Fibroblast of skin of right biceps (primary cell): ENCODE data around the gene ABHD4.
"Not testable (repeated sequence)": the region's sequence is repeated elsewhere in the genome, so short reads cannot be mapped to it uniquely, and the experiment has no call there.

Source experiments
- DNase-seq: peaks from one replicate; pipeline ENCODE4 v3.0.0-alpha.2; 2013

Gene ABHD4

GRCh38 chr14:22593189-22593588 lies 4.9 kb upstream of the ABHD4 start:
- DNase-seq, result no peak

- no peak for DNase-seq
These were observed 4.5 kb upstream of the ABHD4 start for GRCh38 chr14:22593601-22594000.

- DNase-seq, result no peak
These were observed 3.9 kb upstream of the ABHD4 start for GRCh38 chr14:22594156-22594716.

GRCh38 chr14:22596354-22596879 lies 1.7 kb upstream of the ABHD4 start:
- DNase-seq, result no peak

GRCh38 chr14:22597265-22597664 lies 835 bp upstream of the ABHD4 start:
- DNase-seq, result no peak

GRCh38 chr14:22597771-22598098 lies 365 bp upstream of the ABHD4 start:
- DNase-seq, result no peak

GRCh38 chr14:22598896-22599244 lies 770 bp downstream of the ABHD4 start:
- DNase-seq, result peak; percentile 56

- DNase-seq, result no peak
These were observed 1.2 kb downstream of the ABHD4 start for GRCh38 chr14:22599349-22599748.

GRCh38 chr14:22600027-22600426 lies 1.9 kb downstream of the ABHD4 start:
- no peak for DNase-seq

- no peak for DNase-seq
These were observed 3.4 kb downstream of the ABHD4 start for GRCh38 chr14:22601456-22601855.

- DNase-seq, result no peak
These were observed 3.9 kb downstream of the ABHD4 start for GRCh38 chr14:22601996-22602395.

GRCh38 chr14:22602862-22603261 lies 4.8 kb downstream of the ABHD4 start:
- DNase-seq, result peak; percentile 55

GRCh38 chr14:22606380-22606779 lies 8.3 kb downstream of the ABHD4 start:
- DNase-seq, result no peak

GRCh38 chr14:22607291-22607690 lies 9.2 kb downstream of the ABHD4 start:
- no peak for DNase-seq

GRCh38 chr14:22610931-22611330 lies 12.8 kb downstream of the ABHD4 start:
- no peak for DNase-seq

- peak; percentile 39 for DNase-seq
These were observed 15.1 kb downstream of the ABHD4 start for GRCh38 chr14:22613106-22613695.

GRCh38 chr14:22613736-22614239 lies 15.7 kb downstream of the ABHD4 start:
- DNase-seq, result no peak

GRCh38 chr14:22614240-22614799 lies 16.2 kb downstream of the ABHD4 start:
- peak; percentile 99 for DNase-seq

- DNase-seq, result not testable (repeated sequence)
These were observed 17.7 kb downstream of the ABHD4 start for GRCh38 chr14:22615765-22616164.

GRCh38 chr14:22622255-22622654 lies 24.2 kb downstream of the ABHD4 start:
- peak; percentile 53 for DNase-seq

- DNase-seq, result no peak
These were observed 24.9 kb downstream of the ABHD4 start for GRCh38 chr14:22623047-22623446.

- no peak for DNase-seq
These were observed 28.5 kb downstream of the ABHD4 start for GRCh38 chr14:22626590-22626989.

- no peak for DNase-seq
These were observed 29.6 kb downstream of the ABHD4 start for GRCh38 chr14:22627506-22628263.

GRCh38 chr14:22629361-22629760 lies 31.3 kb downstream of the ABHD4 start:
- no peak for DNase-seq
